ENCODE data around the gene RASGRF1.

RASGRF1 gene

GRCh38 chr15:79066391-79067071, 24.0 kb downstream of the RASGRF1 start:
- H3K27me3 ChIP-seq (replicated peaks; ENCODE audit: control insufficient read depth, insufficient read depth, low read length): no peaks in the 10 kb centered on the region
- TF ChIP-seq, protein P1, sequence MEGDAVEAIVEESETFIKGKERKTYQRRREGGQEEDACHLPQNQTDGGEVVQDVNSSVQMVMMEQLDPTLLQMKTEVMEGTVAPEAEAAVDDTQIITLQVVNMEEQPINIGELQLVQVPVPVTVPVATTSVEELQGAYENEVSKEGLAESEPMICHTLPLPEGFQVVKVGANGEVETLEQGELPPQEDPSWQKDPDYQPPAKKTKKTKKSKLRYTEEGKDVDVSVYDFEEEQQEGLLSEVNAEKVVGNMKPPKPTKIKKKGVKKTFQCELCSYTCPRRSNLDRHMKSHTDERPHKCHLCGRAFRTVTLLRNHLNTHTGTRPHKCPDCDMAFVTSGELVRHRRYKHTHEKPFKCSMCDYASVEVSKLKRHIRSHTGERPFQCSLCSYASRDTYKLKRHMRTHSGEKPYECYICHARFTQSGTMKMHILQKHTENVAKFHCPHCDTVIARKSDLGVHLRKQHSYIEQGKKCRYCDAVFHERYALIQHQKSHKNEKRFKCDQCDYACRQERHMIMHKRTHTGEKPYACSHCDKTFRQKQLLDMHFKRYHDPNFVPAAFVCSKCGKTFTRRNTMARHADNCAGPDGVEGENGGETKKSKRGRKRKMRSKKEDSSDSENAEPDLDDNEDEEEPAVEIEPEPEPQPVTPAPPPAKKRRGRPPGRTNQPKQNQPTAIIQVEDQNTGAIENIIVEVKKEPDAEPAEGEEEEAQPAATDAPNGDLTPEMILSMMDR (IDR thresholded peaks at IDR 0.05; ENCODE audit: insufficient read depth, low read length, poor library complexity, severe bottlenecking): no peak
- no peak for DNase-seq (ENCODE audit: extremely low read depth, insufficient read length)
- H3K4me3 ChIP-seq (replicated peaks; ENCODE audit: low read depth, low read length): no peak overlapping the region
- H3K36me3 ChIP-seq (ENCODE audit: control insufficient read depth, insufficient read depth, low read length): no peaks in the 10 kb centered on the region

- H3K4me3 ChIP-seq (replicated peaks; ENCODE audit: low read depth, low read length): no peak overlapping the region
- no peaks in the 10 kb centered on the region for H3K27me3 ChIP-seq (replicated peaks; ENCODE audit: control insufficient read depth, insufficient read depth, low read length)
- TF ChIP-seq, protein P1 (IDR thresholded peaks at IDR 0.05; ENCODE audit: insufficient read depth, low read length, poor library complexity, severe bottlenecking): no peak
- no peaks in the 10 kb centered on the region for H3K36me3 ChIP-seq (ENCODE audit: control insufficient read depth, insufficient read depth, low read length)
- no peak for DNase-seq (ENCODE audit: extremely low read depth, insufficient read length)
Observed at GRCh38 chr15:79065706-79066376, 24.7 kb downstream of the RASGRF1 start.

DNA sequence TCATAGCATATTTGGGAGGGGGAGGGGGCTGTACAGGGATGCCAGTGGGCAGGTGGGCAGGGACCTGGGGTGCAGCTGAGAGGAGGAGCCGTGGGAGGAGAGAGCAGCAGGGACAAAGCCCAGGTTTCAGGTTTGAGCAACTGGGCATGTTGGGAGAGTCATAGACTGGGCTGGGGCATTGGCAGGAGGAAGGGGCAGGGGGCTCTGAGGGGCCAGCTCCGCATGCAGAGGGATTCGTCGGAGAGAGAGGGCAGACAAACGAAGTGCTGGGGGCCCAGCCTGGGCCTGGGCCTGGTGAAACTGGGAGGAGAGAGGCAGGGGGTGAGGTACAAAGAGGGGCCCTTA, 25.2 kb downstream of the RASGRF1 start:
- no peak for DNase-seq (ENCODE audit: extremely low read depth, insufficient read length)
- Histone ChIP-seq H3K27me3 (replicated peaks; ENCODE audit: control insufficient read depth, insufficient read depth, low read length) (no peaks in the 10 kb centered on the region), H3K36me3 (ENCODE audit: control insufficient read depth, insufficient read depth, low read length) (no peaks in the 10 kb centered on the region), H3K4me3 (replicated peaks; ENCODE audit: low read depth, low read length) (no peak overlapping the region)
- TF ChIP-seq, protein P1 (IDR thresholded peaks at IDR 0.05; ENCODE audit: insufficient read depth, low read length, poor library complexity, severe bottlenecking): no peak

- Histone ChIP-seq H3K27me3 (replicated peaks; ENCODE audit: control insufficient read depth, insufficient read depth, low read length) (no peaks in the 10 kb centered on the region), H3K36me3 (ENCODE audit: control insufficient read depth, insufficient read depth, low read length) (no peaks in the 10 kb centered on the region), H3K4me3 (replicated peaks; ENCODE audit: low read depth, low read length) (no peak overlapping the region)
- no peak for DNase-seq (ENCODE audit: extremely low read depth, insufficient read length)
- TF ChIP-seq, protein P1 (IDR thresholded peaks at IDR 0.05; ENCODE audit: insufficient read depth, low read length, poor library complexity, severe bottlenecking): no peak
Observed at GRCh38 chr15:79064496-79064895, 26.1 kb downstream of the RASGRF1 start.

GRCh38 chr15:79060175-79060574, 30.4 kb downstream of the RASGRF1 start:
- Histone ChIP-seq H3K4me3 (replicated peaks; ENCODE audit: low read depth, low read length) (no peak overlapping the region), H3K27me3 (replicated peaks; ENCODE audit: control insufficient read depth, insufficient read depth, low read length) (peaks cover 1% of the 10 kb centered on the region; the same call in 1 of the 2 replicates), H3K36me3 (ENCODE audit: control insufficient read depth, insufficient read depth, low read length) (no peaks in the 10 kb centered on the region)
- DNase-seq (ENCODE audit: extremely low read depth, insufficient read length): no peak
- TF ChIP-seq, protein P1 (IDR thresholded peaks at IDR 0.05; ENCODE audit: insufficient read depth, low read length, poor library complexity, severe bottlenecking): no peak
